DMS 273 (cell line): Measurements from ENCODE around the gene CFAP65.
A peak's percentile ranks its signal among the peaks of the same experiment; 100 is the strongest.

ENCODE experiments used
- DNase-seq: peaks from one replicate; lab custom pipeline; 2025; ENCODE audit not compliant: unreplicated experiment; lab: John Stamatoyannopoulos, UW

Gene CFAP65

DNA sequence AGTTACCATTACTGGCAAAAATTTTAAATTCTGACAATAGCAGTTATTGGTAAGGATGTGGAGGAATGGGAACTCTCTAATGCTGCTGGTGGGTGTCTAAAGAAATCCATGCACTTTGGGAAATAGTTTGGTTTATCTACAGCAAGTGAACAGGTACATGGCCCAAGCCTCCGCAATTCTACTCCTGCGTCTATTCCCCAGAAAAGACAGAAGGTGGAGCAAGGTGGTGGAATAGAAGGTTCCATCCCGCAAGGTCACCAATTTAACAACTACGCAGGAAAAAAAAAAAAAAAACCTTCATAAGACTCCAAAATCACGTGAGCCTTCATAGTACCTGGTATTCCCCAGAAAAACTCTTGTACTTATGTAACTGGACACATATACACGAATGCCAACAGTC, 6.5 kb downstream of the CFAP65 start:
- DNase-seq: no peak

DNA sequence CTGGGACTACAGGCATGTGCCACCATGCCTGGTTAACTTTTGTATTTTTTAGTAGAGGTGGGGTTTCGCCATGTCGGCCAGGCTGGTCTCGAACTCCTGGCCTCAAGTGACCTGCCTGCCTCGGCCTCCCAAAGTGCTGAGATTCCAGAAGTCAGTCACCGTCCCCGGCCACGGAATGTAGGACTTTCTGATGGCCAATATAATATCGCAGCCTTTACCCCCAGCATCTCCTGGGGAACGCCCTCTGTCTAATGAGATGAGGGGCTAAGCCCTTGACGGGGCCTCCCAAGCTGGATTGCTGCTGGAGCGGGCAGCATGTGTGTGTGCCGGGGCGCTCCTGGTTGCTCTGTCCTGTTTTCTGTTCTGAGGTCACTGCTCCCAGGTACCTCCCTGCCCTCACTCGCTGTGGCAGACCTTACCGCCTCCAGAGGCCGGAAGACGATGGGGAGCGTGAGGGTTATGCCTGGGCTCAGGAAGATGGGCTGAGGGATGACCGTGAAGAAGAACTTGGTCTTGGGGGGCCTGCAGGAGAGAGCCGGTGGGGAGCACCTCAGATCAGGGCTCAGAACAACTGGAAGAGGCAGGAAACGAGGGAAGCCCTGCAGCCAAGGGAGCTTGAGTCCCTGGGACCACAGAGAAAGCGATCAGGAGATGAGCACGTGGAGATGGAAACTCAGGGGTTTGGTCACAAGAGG, 9.1 kb downstream of the CFAP65 start:
- DNase-seq: no peak

DNA sequence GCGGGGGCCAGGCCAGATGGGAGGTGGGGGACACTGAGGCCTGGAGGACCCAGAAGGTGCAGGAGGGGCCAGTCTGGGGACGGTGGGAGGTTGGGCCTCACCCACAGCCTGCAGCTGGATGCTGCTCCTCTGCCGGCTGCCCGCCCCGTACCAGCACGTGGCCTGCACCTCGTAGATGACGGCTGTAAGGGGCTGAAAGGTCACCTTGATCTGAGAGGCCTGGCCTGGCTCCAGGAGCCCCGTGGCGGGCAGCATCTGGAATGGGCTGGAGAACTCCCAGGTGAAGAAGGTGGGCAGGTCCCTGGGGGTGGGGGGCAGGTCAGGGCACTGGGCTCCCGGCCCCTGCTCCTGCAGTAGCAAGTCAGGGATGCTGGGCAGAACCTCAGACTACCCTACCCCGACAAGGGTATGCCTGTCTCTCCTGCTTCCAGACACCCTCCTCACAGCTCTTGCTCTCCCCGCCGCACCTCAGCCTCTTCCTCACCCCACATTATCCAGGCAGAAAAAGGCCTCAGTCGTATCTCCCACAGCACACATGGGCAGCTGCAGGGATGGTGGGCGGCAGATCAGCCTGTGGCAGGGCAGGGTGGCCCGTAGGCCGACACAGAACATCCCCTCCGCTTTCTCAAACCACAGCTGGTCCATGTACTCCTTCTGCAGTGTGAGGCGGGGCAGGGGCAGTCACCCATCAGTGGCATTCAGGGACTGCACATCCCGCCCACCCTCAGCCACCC, 10.1 kb downstream of the CFAP65 start:
- DNase-seq: no peak

DNA sequence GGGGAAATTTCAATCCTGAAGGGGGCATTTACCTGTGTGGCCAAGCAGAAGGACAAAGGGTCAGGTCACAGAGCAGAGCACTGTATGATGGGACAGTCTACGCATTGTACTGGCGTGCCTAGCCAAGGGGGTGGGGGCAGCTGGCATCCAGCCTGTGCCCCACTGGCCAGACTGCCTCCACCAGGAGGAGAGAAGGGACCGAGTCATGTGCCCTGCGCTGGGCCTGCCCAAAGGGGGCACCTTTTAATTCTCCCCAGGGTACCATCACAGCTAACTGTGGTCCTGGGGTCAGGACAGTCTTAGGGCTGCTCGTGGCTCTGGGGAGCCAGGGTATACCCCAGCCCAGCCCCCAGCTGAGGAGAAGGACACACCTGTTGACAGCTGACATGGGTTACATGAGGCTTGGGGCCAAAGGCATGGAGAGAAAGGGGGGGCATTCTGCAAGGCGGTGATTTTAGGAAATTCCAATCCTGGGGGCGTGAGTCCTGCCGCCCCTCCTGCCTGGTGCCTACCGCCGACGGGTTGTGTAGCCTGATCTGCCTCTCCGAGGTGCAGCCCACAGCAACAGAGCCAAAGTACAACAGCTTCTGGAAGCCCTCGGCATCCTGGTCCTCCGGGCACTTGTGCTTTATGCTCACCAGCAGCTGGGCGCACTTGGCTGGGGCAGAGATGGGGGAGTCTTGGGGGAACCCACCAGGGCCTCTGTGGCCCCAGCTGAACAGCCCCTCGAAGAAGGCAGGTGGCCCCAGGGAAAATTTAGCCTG, 11.0 kb downstream of the CFAP65 start:
- no peak for DNase-seq

DNA sequence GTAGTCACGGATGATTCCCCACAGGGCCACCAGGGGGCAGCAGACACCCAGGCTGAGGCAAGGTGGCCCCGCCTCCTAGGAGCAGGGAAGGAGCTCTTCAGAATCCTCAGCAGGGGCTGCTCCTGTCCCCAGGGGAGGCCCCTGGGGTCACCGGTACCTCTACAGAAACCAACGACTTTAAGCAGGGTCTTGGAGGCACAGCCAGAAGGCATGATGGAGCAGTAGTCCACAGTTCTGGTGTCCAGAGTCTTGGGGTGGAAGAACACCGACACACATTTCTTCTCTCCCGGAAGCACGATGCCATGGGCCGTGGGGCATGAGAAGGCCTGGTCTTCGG, 11.5 kb downstream of the CFAP65 start:
- peak; percentile 89 for DNase-seq

DNA sequence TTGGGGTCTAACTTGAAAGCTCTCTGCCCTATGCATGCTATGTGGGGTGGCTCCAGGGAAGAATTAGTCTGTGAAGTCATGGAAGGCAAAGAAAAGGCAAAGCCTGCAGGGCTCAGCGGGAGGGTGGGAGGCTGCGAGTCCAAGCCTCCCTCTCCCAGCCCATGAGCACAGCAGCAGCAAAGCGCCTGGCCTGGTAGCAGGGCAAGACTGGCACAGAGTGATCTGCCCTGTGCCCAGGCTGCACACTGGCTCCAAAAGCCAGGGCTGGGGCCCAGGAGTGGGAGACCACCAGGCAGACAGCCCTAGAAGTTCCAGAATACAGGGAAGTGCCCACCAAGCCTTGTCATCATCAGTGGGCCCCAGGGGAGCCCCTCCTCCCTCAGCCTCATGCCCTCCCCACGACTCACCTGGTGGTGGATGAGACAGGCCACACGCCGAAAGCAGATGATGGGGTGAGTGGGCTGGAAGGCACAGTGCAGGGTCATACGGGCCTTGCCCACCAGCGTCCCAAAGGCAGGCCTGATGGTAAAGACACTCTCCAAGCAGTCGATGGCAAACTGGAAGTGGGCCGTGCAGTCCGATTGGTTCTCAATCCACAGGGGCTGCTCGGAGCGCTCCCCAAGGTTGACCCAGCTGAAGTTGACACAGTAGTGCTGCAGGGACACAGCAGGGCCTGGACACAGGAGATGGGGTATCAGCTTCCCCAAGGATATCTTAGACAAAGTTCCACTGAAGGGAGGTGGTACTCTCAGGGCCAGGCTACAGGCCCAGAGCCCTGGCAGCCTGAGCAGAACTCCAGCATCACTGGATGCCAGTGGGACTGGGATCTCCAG, 12.1 kb downstream of the CFAP65 start:
- DNase-seq: no peak

DNA sequence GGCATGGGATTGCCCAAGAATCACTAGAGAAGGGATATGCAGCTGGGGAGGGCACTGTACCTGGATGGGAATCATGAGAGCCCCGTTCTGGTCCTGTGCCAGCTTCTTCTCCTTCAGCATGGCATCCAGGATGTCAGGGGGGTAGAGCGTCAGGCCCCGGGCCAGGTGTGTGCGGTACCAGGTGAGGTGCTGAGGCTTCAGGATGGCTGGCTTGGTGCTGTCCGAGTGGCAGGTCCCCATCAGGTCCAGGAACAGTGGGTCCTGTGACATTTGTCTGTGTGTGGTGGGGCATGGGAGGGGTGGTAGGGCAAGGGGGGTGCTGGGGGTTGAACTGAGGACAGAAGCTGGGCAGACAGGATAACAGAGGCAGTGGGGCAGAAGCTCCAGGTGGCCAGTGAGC, 13.2 kb downstream of the CFAP65 start:
- no peak for DNase-seq

DNA sequence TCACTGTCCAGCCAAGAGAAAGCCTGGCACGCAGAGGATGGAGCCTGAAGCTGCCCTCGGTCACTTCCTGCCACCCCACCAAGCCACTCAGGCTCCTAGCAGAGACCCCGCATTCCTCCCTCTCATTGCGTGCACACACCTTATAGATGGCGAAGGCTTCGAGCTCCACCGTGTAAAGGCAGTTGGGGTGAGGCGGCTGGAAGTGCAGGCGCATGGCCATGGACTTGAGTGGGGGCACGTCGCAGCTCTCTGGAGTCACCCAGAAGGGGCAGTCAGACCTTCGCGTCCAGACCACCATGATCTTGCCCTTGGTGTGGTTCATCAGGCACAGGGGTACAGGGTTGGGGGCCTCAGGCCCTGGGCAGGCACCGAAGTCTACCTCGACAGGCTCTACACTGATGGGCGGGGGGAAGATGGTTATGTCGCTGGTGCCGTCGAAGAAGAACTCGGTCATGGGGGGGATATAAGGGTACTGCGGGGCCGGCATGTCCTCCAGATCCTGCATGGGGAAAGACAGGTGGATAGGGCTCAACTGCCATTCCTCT, 13.7 kb downstream of the CFAP65 start:
- no peak for DNase-seq

DNA sequence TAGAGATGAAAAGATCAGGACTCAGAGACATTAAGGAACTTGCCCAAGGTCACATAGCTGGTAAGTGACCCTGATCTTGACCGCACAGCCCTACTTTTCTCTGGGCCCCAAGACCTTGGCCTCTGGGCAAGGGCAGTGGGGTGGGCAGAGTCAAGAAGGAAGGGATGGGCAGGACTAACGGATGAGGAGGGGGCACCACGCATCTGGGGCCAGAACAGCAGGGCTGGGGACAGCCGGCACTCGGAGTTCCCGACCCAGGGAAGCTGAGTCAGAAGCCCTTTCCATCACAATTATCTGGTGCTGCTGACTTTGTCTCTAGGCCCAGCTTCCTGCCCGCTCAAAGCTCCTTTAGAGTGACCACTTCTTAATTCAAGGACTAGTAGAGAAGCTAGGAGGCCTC, 14.4 kb downstream of the CFAP65 start:
- DNase-seq: no peak

DNA sequence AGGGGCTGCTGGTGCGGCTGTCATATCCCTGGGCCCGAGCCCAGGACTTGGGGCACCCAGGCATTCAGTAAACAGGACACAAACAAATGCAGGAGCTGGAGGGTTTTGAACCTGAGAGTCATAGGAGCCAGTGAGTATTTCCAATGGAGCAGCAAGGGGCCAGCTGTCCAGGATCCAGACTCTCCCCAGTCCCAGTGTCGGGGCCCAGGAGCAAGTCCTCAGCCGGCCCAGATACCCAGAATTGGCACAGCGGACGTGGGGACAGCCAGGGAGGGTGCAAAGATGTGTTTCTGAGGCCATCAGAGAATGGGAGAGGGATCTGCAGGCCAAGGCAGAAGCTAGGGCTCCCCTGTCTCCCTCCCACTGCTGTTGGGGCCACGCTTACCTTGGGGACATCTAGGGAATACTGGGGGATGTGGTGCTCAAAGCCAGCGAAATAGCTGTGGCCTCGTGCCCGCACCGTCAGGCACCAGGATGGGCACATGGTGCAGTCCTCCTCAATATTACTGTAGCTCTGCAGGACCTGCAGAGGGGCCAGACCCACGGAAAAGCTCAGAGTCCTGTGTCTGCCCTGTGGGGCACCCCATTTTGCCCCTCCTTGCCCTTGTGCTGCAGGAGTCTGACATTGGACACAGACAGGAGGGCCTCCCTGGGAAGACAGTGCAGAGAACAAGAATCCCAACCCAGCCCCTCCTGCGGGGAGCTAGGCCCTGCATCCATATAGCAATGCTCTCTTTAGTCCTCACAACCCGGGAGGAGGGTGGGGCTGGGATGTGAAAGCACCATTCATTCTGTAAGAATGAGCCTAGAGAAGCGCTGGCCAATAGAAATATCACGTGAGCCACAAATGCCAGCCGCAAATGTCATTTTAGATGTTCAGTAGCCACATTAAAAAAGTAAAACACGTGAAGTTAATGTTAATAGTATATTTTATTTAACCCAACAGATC, 15.4 kb downstream of the CFAP65 start:
- no peak for DNase-seq

DNA sequence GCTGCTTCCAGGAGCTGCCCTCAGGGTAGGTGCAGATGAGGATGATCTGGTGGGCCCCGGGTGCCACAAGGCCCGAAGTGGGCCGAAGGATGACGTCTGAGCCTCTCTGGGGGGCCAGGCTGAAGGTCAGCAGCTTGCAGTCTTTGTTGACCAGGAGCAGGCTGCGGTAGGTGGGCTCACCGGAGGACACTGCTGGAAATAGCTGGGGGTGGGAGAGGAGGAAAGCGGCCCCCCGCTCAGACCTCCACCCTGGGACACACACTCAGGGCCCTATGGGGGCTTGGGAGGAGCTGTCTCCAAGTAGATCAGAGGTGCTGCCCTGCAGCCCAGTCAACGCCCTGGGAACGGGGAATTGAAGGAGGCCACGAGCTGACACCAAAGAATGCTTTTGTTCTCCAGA, 17.3 kb downstream of the CFAP65 start:
- DNase-seq: no peak

DNA sequence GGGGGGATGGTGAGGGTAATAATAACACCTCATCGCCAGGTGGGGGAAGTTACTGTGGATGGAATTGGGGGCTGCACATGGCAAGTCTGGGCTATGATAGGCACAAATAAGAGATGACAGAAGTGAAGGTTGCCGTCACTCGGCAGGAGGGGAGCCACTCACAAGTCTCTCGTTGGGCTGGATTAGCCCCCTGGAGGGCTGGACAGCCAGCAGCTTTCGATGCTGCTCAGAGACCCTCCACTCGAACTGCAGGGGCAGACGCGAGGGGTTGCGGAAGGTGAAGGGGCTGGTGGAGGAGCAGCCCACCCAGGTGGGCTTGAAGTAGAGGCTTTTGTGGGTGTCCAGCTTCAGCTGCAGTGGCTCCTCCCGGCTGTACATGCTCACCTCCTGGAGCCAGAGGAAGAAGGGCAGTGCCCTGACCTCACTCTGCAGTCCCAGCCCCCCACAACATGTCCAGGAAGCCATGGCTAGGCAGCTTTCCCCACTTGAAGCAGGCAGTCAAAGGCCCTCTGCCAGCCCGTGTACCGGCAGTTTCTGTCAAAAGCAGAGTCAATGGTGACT, 18.2 kb downstream of the CFAP65 start:
- no peak for DNase-seq

DNA sequence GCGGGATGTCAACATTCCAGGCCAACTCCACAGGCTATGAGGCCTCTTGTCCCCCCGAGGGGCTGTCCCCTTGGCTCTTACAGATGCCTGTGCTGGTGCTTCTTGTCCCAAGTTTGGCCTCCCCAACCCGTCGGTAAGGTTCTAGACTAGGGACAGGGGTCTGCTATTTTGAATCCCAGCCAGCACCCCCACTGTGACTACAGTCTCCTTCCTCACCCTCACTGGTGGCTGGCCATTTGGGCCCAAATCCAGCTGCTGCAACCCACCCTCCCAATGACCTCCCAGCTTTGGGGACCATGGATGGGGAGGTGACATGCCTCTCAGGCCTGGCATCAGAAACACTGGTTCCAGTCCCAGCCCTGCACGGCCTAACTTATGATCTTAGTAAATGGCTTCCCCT, 18.7 kb downstream of the CFAP65 start:
- no peak for DNase-seq

DNA sequence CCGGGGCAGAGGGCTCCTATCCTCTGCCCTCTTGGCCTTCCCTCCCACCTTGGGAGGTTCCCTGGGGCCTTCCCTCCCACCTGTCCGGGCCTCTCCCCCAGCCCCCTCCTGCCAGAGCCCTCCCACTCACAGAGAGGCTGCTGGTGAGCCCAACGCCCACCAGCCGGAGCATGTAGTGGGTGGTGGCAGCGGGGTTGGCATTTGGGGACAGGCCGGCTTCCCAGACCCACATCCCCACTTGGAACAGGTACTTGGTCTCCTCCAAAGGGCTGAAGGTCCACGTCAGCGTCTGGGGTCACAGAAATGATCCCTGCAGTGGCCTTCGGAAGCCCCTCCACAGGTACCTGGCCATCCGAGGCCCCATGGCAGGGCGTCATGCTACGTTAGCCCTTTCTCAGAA, 19.3 kb downstream of the CFAP65 start:
- no peak for DNase-seq

DNA sequence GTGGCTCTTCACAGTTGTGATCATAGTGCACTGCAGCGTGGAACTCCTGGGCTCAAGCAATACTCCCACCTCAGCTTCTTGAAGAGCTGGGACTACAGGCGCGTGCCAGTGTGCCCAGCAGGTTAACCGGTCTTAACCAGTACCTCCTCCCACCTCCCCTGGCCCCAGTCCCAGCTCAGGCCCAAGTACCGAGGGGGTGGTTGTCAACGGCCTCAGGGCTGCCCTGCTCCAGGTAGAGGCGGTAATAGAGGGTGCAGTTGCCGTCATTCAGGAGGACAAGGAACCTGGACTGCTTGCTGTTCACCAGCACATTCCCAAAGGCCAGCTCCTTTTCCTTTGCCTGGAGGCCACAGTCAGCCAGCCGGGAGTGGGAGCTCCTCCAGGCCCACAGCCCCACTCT, 19.7 kb downstream of the CFAP65 start:
- no peak for DNase-seq

DNA sequence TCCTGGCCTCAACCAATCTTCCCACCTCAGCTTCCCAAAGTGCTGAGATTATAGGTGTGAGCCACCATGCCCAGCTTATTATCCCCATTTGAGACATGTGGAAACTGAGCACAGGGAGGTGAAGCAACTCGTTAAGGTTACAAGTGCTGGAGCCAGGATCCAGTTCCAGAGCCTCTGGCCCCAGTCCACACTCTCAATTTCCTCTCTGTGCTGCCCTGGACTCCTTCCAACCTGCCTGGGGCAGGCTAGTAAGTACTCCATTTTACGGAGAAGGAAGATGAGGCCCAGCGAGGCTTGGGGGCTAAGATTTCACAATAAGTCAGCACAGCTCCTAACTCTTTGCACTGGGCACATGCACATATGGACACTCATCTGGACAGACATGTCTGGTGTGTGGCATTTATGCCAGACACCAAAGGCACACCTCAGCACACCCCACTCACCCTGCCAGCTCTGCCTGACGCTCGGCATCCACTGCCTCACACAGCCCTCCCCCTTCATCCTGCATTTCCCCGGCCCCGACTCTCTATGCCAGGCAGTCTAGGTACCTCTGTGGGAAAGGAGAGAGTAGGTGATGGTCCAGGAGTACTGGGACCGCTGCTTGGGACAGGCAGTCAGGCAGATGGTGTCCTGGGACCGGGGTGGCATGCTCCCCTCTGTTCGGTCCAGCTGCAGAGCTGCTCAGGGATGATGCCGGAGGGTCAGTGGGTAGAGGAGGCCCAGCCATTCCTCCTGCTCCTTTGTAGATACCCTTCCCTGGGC, 20.5 kb downstream of the CFAP65 start:
- DNase-seq: peak; percentile 23

DNA sequence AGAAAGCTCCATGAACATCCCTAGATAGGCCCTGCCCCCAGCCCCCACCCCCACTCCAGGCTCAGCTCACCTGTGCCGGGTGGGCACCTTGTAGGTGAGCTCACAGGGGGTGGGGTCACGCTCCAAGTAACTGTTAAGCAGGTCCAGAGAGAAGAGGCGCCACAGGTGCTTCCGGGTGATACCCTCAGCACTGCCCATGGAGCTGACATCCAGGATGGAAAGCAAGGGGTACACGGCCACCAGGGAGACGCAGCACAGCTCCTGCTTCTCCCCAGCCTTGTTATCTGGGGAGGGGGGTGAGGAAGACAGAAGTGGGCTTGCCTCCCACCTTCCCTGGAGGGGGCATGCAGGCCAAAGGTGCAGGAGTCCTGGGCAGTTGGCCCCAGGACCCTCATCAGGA, 21.9 kb downstream of the CFAP65 start:
- DNase-seq: no peak

DNA sequence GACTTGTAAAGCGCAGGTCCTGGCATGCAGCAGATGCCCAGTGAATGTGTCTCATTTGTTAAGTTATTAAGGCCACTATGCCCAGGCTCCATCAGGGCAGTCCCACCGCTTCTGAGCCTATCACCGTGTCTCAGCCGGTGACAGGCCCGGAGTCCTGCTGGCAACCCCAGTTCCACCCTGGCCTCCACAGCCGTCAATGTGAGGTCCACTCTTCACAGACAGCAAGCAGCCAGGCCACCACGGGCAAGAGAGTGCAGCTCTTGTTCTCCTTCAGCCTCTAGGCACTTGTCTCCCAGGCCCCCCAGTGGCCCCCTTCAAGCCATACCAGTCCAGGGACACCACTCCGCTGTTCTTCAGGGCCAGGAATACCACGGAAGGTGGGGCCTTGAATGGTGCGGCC, 22.6 kb downstream of the CFAP65 start:
- DNase-seq: no peak

DNA sequence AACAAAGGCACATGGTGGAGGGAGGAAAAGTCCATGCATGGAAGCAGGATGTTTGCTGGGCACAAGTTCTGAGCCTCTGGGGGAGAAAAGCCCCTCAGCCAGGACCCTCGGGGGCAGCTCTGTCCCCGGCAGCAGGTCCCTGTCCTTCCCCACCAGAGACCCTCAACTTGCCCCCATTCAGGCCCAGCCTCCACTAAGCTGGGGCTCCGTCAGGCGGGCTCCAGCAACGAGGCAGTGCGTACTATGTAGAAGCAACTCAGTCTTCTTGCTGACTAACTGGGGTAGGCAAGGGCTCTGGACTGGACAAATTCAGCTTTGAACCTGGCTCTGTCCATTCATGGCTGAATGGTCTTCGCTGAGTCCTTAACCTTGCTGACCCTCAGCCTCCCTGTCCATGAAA, 23.0 kb downstream of the CFAP65 start:
- DNase-seq: no peak
